ENCODE measurements around the gene CDC5L.

The CDC5L gene

GRCh38 chr6:44477293-44477894, 89.9 kb downstream of the CDC5L start:
- DNase-seq, result no peak

GRCh38 chr6:44478158-44478557, 90.7 kb downstream of the CDC5L start:
- no peak for DNase-seq

GRCh38 chr6:44478591-44479254, 91.2 kb downstream of the CDC5L start:
- DNase-seq, result no peak

- no peak for DNase-seq
These were observed 92.6 kb downstream of the CDC5L start for GRCh38 chr6:44480097-44480541.

- no peak for DNase-seq
These were observed 93.5 kb downstream of the CDC5L start for GRCh38 chr6:44481056-44481455.

- no peak for DNase-seq
These were observed 94.3 kb downstream of the CDC5L start for GRCh38 chr6:44481760-44482159.

GRCh38 chr6:44485601-44486401, 98.3 kb downstream of the CDC5L start:
- no peak for DNase-seq

GRCh38 chr6:44487002-44487401, 99.5 kb downstream of the CDC5L start:
- no peak for DNase-seq

GRCh38 chr6:44487586-44487985, 100.1 kb downstream of the CDC5L start:
- DNase-seq, result no peak

GRCh38 chr6:44489910-44490604, 102.6 kb downstream of the CDC5L start:
- DNase-seq, result peak; percentile 57 to 94

GRCh38 chr6:44493132-44493531, 105.6 kb downstream of the CDC5L start:
- no peak for DNase-seq

- DNase-seq, result no peak
These were observed 106.1 kb downstream of the CDC5L start for GRCh38 chr6:44493593-44493992.

- peak; percentile 14 to 56 for DNase-seq
These were observed 106.5 kb downstream of the CDC5L start for GRCh38 chr6:44494011-44494501.

GRCh38 chr6:44495036-44495901, 107.8 kb downstream of the CDC5L start:
- no peak for DNase-seq

- DNase-seq, result no peak
These were observed 109.3 kb downstream of the CDC5L start for GRCh38 chr6:44496665-44497369.

- no peak for DNase-seq
These were observed 110.3 kb downstream of the CDC5L start for GRCh38 chr6:44497807-44498206.

- no peak for DNase-seq
These were observed 110.9 kb downstream of the CDC5L start for GRCh38 chr6:44498436-44498835.

GRCh38 chr6:44499609-44500008, 112.1 kb downstream of the CDC5L start:
- DNase-seq, result no peak
